Esophagus muscularis mucosa (tissue), 4 donors: ENCODE results near the gene HDAC4. TPM values are rescaled to one million over a fixed set of nuclear protein-coding genes. Genes with fewer than 3 reads are reported as not detected.

Experiments used
- DNase-seq: peaks from one replicate; pipeline ENCODE4 v3.0.0-alpha.2; 2017; ENCODE audit errors: extremely low spot score
- H3K27ac ChIP-seq, 4 donors: fragments of 200-600 bp; sonication (generic); replicated peaks in 1 of 4; 1 replicate in 3 of 4; 2 replicates in 1 of 4; pipeline ENCODE4 v1.5.1; 2016 to 2019; ENCODE audit warnings: mild to moderate bottlenecking in 1 of 4
- H3K27me3 ChIP-seq, 4 donors: fragments of 200-600 bp; sonication (generic); one replicate each; pipeline versions ENCODE4 v1.5.1 to v1.6.0; 2016 to 2019
- H3K36me3 ChIP-seq, 4 donors: fragments of 200-600 bp; sonication (generic); one replicate each; pipeline ENCODE4 v1.5.1; 2016 to 2019
- H3K4me1 ChIP-seq, 4 donors: fragments of 200-600 bp; sonication (generic); one replicate each; pipeline ENCODE4 v1.5.1; 2016 to 2019
- H3K4me3 ChIP-seq, 4 donors: fragments of 200-600 bp; sonication (generic); 1 replicate in 2 of 4; 2 replicates in 2 of 4; pipeline ENCODE4 v1.5.1; 2016 to 2019; ENCODE audit warnings: mild to moderate bottlenecking in 4 of 4, moderate library complexity in 1 of 4
- H3K9me3 ChIP-seq, 4 donors: fragments of 200-600 bp; sonication (generic); 1 replicate in 3 of 4; 2 replicates in 1 of 4; pipeline ENCODE4 v1.5.1; 2016 to 2019
- EP300 ChIP-seq: sonication (generic); formaldehyde crosslinking; IDR thresholded peaks from one replicate; pipeline ENCODE4 v1.6.1; 2017; ENCODE audit warnings: antibody characterized with exemption
- POLR2A ChIP-seq: fragments of 450-650 bp; IDR thresholded peaks from one replicate; pipeline ENCODE4 v1.6.1; 2017; ENCODE audit warnings: antibody characterized with exemption, moderate library complexity, mild to moderate bottlenecking, low read depth
- POLR2AphosphoS5 ChIP-seq, 2 donors: sonication (generic); formaldehyde crosslinking; IDR thresholded peaks; one replicate each; pipeline ENCODE4 v1.6.1; 2017; ENCODE audit warnings: antibody characterized with exemption in 2 of 2
- WGBS: methylation state at CpG from one replicate; pipeline ENCODE4 v1.1.5; 2018; 5-methylcytosine and 5-hydroxymethylcytosine counted together
- intact Hi-C: fragments of 100-400 bp; cut with DNase I; formaldehyde crosslinking; loops from one replicate; pipeline ENCODE4 v1.15.1; 2023
- total RNA-seq, 4 donors: library from RNA; depleted of rRNA; stranded (reverse); fragments of >200 nt; gene quantifications; one replicate each; pipeline versions ENCODE4 v1.1.0 to v1.2.1, GENCODE V29; 2016
- TF ChIP-seq, protein P1 (sequence below), 3 experiments: fragments of 200-600 bp in 2 of 3; fragments of 450-650 bp in 1 of 3; sonication (generic) in 2 of 3; IDR thresholded peaks; one replicate each; pipeline ENCODE4 v1.5.1; 2017 to 2019; ENCODE audit warnings: antibody characterized with exemption in 3 of 3, mild to moderate bottlenecking in 2 of 3, moderate library complexity in 1 of 3

The HDAC4 gene
- total RNA-seq, 4 donors from 2014 or later, result 59.4 to 119 (median 76.1) TPM

DNA sequence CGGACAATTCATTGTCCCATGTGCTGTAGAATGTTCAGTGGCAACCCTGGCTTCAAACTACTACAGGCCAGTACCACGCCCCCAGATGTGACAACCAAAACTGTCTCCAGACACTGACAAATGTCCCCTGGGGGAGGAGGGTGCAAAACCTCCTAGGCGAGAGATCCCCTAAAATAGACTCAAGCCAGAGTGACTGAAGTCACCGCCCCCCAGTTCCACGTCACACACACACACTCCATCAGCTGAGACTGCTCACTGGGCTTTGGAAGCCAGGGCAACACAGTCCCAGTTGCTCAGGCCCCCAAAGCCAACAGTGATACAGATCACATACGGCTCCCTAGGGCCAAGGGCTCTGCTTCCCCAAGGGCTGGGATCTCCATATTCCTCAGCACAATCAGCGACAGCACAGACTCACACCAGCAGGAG is 19.1 kb downstream of the HDAC4 start:
- TF ChIP-seq EP300, result no peak
- TF ChIP-seq, protein P1, sequence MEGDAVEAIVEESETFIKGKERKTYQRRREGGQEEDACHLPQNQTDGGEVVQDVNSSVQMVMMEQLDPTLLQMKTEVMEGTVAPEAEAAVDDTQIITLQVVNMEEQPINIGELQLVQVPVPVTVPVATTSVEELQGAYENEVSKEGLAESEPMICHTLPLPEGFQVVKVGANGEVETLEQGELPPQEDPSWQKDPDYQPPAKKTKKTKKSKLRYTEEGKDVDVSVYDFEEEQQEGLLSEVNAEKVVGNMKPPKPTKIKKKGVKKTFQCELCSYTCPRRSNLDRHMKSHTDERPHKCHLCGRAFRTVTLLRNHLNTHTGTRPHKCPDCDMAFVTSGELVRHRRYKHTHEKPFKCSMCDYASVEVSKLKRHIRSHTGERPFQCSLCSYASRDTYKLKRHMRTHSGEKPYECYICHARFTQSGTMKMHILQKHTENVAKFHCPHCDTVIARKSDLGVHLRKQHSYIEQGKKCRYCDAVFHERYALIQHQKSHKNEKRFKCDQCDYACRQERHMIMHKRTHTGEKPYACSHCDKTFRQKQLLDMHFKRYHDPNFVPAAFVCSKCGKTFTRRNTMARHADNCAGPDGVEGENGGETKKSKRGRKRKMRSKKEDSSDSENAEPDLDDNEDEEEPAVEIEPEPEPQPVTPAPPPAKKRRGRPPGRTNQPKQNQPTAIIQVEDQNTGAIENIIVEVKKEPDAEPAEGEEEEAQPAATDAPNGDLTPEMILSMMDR (IDR thresholded peaks at IDR 0.05), result no peak
- Histone ChIP-seq H3K9me3 (no peaks in the 10 kb centered on the region), H3K4me3 (no peak overlapping the region), H3K27me3 (no peaks in the 10 kb centered on the region), H3K4me1 (peaks cover 12 to 38% (median 36%) of the 10 kb centered on the region in 4 donors), H3K27ac (no peak overlapping the region), H3K36me3 (peaks cover 0 to 24% (median 8%) of the 10 kb centered on the region in 4 donors)
- WGBS, result 79% methylated on average over 5 of the region's 7 CpGs
- intact Hi-C loops, result no loop called here
- no peak for DNase-seq

DNA sequence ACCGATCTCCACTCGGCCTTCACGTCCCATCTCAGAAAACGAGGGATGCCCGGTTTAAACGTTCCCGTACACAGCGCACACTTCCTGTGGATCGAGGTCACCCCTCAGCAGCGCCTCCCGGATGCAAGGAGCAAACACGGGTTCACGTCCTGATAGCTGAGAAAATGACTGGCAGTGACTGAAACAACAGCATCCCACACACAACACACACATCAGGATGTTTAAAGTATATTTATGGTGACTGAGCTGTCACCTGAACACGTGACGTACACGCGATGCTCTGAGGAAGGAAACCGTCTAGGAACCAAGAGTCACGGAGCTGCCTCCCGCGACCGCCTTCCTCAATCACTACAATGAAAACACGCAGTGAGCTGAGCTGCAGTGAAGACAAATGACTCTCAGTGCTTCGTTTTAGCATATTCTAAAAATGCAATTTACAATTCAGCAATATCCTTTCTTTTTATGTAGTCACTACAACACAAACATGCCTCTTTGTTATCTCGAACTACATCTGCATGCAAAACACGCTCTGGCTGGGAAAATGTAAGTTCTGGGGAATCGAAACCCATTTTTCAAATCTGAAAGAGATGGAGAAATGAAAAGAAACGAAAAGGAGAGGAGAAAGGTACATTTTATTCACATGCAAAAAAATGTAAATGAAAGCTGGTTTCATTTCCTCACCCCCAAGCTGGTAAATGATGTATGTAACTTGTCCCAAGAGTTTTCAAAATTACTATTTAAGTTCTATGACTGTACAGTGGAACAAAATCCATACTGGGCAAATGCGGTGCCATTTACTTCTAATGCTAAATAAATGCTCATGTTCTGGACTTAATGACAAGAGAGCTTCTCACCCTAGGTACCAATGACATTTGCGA is 19.8 kb downstream of the HDAC4 start:
- Histone ChIP-seq H3K9me3 (no peaks in the 10 kb centered on the region), H3K27me3 (no peaks in the 10 kb centered on the region), H3K4me1 (peaks cover 12 to 38% (median 36%) of the 10 kb centered on the region in 4 donors), H3K4me3 (peak overlapping the region in 1 of 4 donors; percentile 8), H3K36me3 (peaks cover 0 to 18% (median 4%) of the 10 kb centered on the region in 4 donors), H3K27ac (no peak overlapping the region)
- TF ChIP-seq EP300 (no peak), POLR2AphosphoS5 (IDR thresholded peaks at IDR 0.05) (peak in 1 of 2 donors; percentile 40)
- 71% methylated on average over 30 of the region's 30 CpGs for WGBS
- DNase-seq, result no peak
- intact Hi-C loops, result no loop called here

DNA sequence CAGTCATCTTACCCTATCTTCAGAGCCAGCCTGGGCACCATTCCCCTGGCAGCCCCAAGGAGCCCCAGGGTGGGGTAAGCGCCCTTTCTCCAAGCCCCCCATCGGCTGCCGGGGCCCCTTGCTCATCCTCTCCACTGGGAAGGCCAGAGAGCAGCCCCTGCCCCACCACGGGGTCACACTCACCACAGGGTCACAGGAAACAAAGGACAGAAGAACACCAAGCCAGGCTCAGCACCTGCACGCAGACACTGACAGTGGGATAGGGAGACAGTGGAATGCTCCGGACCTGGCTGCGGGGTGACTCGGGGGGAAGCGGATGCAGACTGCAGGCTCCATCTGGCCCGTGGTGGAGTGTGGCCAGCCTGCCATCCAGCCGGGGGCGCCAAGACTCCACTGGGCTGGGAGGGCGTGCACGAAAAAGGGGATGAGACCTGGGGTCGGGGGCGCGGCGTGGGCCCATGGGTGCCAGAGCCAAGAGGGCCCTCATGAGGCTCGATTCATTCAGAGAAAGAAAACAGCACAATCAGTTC is 21.1 kb downstream of the HDAC4 start:
- intact Hi-C loops, result no loop called here

DNA sequence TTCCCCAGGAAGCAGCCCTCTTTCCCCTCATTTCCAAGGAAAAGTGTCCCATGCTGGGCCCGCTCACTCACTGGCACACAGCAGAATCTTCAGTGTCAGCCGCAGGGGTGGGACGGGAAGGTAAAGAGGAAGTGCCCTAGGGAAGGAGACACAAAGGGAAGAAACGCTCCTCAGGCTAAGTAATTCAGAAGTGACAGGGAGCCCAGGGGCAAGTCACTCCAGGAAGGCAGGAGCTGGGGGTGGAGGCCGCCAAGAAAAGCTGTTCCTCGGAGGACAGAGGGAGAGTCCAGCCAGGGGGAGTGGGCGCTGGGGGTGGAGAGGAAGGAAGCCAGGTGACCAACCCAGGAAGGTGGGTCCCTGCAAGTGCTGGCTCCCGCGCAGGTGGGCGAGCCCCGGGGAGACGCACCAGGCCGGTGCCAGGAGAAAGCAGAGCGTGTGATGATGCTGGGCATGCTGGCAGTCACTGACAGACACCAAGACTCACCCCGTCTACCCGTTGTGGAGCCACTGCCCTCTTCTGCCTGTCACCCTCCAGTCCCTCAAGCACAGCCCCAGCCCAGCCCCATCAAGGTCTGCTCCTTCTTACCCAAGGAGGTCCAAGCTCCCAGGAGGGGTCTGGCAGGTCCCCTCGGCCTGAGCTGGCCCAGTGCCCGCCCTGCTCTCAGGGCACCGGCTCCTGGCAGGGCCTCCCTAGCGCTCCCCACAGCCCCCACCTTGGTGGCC is 21.7 kb downstream of the HDAC4 start:
- no peak for TF ChIP-seq POLR2A
- TF ChIP-seq, protein P1 (IDR thresholded peaks at IDR 0.05), result no peak
- Histone ChIP-seq H3K4me3 (no peak overlapping the region), H3K9me3 (no peaks in the 10 kb centered on the region), H3K27me3 (no peaks in the 10 kb centered on the region), H3K36me3 (peaks cover 0 to 21% (median 7%) of the 10 kb centered on the region in 4 donors), H3K4me1 (peaks cover 12 to 49% (median 40%) of the 10 kb centered on the region in 4 donors), H3K27ac (no peak overlapping the region)
- DNase-seq, result no peak
- 84% methylated on average over 20 of the region's 20 CpGs for WGBS
- intact Hi-C loops, result no loop called here

More for the DNA sequence above, 21.1 kb downstream of the HDAC4 start:
- Histone ChIP-seq H3K27me3 (no peaks in the 10 kb centered on the region), H3K4me1 (peaks cover 12 to 49% (median 40%) of the 10 kb centered on the region in 4 donors), H3K9me3 (no peaks in the 10 kb centered on the region), H3K36me3 (peaks cover 0 to 21% (median 7%) of the 10 kb centered on the region in 4 donors), H3K4me3 (no peak overlapping the region), H3K27ac (no peak overlapping the region)
- DNase-seq, result no peak
- TF ChIP-seq, protein P1 (IDR thresholded peaks at IDR 0.05), result no peak
- TF ChIP-seq POLR2AphosphoS5 (IDR thresholded peaks at IDR 0.05), result no peak
- TF ChIP-seq EP300, result no peak
- no peak for TF ChIP-seq POLR2A
- 92% methylated on average over 18 of the region's 19 CpGs for WGBS
